B cell (primary cell): ENCODE results near the gene DGCR2. TPM values are rescaled to one million over a fixed set of nuclear protein-coding genes. Genes with fewer than 3 reads are reported as not detected.

Experiments
- polyA plus RNA-seq: library from polyadenylated mRNA; depleted of rRNA; stranded (reverse); fragments of >200 nt; gene quantifications from 2 replicates; pipeline ENCODE4 v1.2.3, GENCODE V29; 2012
- small RNA-seq: library from RNA; depleted of rRNA; stranded (forward); fragments of <200 nt; gene quantifications from one replicate; pipeline ENCODE3, GENCODE V24; 2012; ENCODE audit warnings: low replicate concordance, low read depth; ENCODE audit not compliant: insufficient read length
- total RNA-seq, 2 donors: library from RNA; stranded (reverse); fragments of 120-200 nt in 1 of 2; gene quantifications; 1 replicate in 1 of 2; 2 replicates in 1 of 2; pipeline versions ENCODE4 v1.2.3 to v1.2.4, GENCODE V29; 2013 to 2022

DGCR2 gene
- total and polyA plus RNA-seq, 2 donors (not counting 1 experiment from before 2014, with no cell fraction given) = 28.8 to 49.5 TPM

Small RNAs within 50 kb of the gene (small RNA-seq; reads per million reads assigned to genes)
- gene RF00019 = not detected

Other genes starting within 250 kb of the DGCR2 start
- 1.5 and 1.8 TPM in 2 replicates for gene DGCR6, start 216.1 kb downstream of the DGCR2 start, total RNA-seq
- gene DGCR6, start 216.1 kb downstream of the DGCR2 start, polyA plus RNA-seq = 2.5 and 9.2 TPM in 2 replicates
- gene PRODH, start 186.1 kb downstream of the DGCR2 start, total RNA-seq = not detected in 2 replicates
- gene PRODH, start 186.1 kb downstream of the DGCR2 start, polyA plus RNA-seq = not detected in 2 replicates
- not detected in 2 replicates for gene TSSK2, start 8.9 kb upstream of the DGCR2 start, total RNA-seq
- gene TSSK2, start 8.9 kb upstream of the DGCR2 start, polyA plus RNA-seq = 0.15 and 0.17 TPM in 2 replicates
- gene ESS2, start 22.2 kb upstream of the DGCR2 start, total RNA-seq = 21.1 and 22.2 TPM in 2 replicates
- 19.4 and 48.7 TPM in 2 replicates for gene ESS2, start 22.2 kb upstream of the DGCR2 start, polyA plus RNA-seq
- gene GSC2, start 27.9 kb upstream of the DGCR2 start, total RNA-seq = not detected in 2 replicates
- not detected in 2 replicates for gene GSC2, start 27.9 kb upstream of the DGCR2 start, polyA plus RNA-seq
- 47.7 and 48.4 TPM in 2 replicates for gene SLC25A1, start 56.3 kb upstream of the DGCR2 start, total RNA-seq
- gene SLC25A1, start 56.3 kb upstream of the DGCR2 start, polyA plus RNA-seq = 30.8 and 41.3 TPM in 2 replicates
- gene CLTCL1, start 169.3 kb upstream of the DGCR2 start, total RNA-seq = 5.2 and 5.5 TPM in 2 replicates
- 1.0 and 1.7 TPM in 2 replicates for gene CLTCL1, start 169.3 kb upstream of the DGCR2 start, polyA plus RNA-seq